Gastrocnemius medialis (tissue), 4 donors: ENCODE results near the gene PCED1B. TPM values are rescaled to one million over a fixed set of nuclear protein-coding genes. Genes with fewer than 3 reads are reported as not detected.

Source experiments
- ATAC-seq, 2 donors: fragments of 150-250 bp; one replicate each; pipeline ENCODE4 v1.9.1; 2016
- DNase-seq, 2 donors: peaks; one replicate each; pipeline ENCODE4 v3.0.0-alpha.2; 2019
- H3K27ac ChIP-seq, 4 donors: fragments of 200-600 bp; sonication (generic); 1 replicate in 1 of 4; 2 replicates in 3 of 4; pipeline ENCODE4 v1.5.1; 2016 to 2018; ENCODE audit warnings: mild to moderate bottlenecking in 2 of 4, moderate library complexity in 1 of 4
- H3K27me3 ChIP-seq, 3 donors: fragments of 200-600 bp; sonication (generic) in 2 of 3; 1 replicate in 1 of 3; 2 replicates in 2 of 3; pipeline versions ENCODE4 v1.5.1 to v1.6.0; 2016 to 2019; ENCODE audit warnings: mild to moderate bottlenecking in 1 of 3, moderate library complexity in 1 of 3
- H3K36me3 ChIP-seq, 2 donors: fragments of 200-600 bp; sonication (generic) in 1 of 2; one replicate each; pipeline ENCODE4 v1.5.1; 2017 to 2018
- H3K4me1 ChIP-seq, 2 donors: fragments of 200-600 bp; sonication (generic) in 1 of 2; one replicate each; pipeline ENCODE4 v1.5.1; 2016 to 2017; ENCODE audit warnings: mild to moderate bottlenecking in 2 of 2
- H3K4me3 ChIP-seq, 4 donors: fragments of 200-600 bp; sonication (generic) in 3 of 4; 1 replicate in 1 of 4; 2 replicates in 3 of 4; pipeline ENCODE4 v1.5.1; 2016 to 2019; ENCODE audit warnings: mild to moderate bottlenecking in 2 of 4
- H3K9me3 ChIP-seq, 3 donors: fragments of 200-600 bp; sonication (generic) in 2 of 3; 1 replicate in 1 of 3; 2 replicates in 2 of 3; pipeline ENCODE4 v1.5.1; 2016 to 2019
- POLR2A ChIP-seq, 2 donors: fragments of 450-650 bp; IDR thresholded peaks; one replicate each; pipeline ENCODE4 v1.6.1; 2017; ENCODE audit warnings: antibody characterized with exemption in 2 of 2, mild to moderate bottlenecking in 2 of 2, moderate library complexity in 2 of 2
- in situ Hi-C, 4 donors: fragments of 200-750 bp; cut with MboI; loops; one replicate each; pipeline versions ENCODE4 v1.15.0 to v1.8.0; 2017; ENCODE audit warnings: low sequenced_read_pairs in 4 of 4
- intact Hi-C: fragments of 100-400 bp; cut with DNase I; formaldehyde crosslinking; loops from one replicate; pipeline ENCODE4 v1.15.1; 2023; ENCODE audit warnings: low total_unique reads
- total RNA-seq, 4 donors: library from RNA; depleted of rRNA; stranded (reverse); fragments of >200 nt; gene quantifications; one replicate each; pipeline versions ENCODE4 v1.1.0 to v1.2.3, GENCODE V29; 2016
- TF ChIP-seq, protein P1 (sequence below), 5 experiments: fragments of 450-650 bp in 3 of 5; fragments of 200-600 bp in 2 of 5; sonication (generic) in 2 of 5; IDR thresholded peaks in 4 of 5; conservative IDR thresholded peaks in 1 of 5; 1 replicate in 4 of 5; 2 replicates in 1 of 5; pipeline ENCODE4 v1.5.1; 2016 to 2019; ENCODE audit warnings: antibody characterized with exemption in 5 of 5, mild to moderate bottlenecking in 3 of 5, moderate library complexity in 3 of 5

Gene PCED1B
- total RNA-seq, 4 donors from 2014 or later, result 0.36 to 0.55 (median 0.47) TPM; not detected in 1

DNA sequence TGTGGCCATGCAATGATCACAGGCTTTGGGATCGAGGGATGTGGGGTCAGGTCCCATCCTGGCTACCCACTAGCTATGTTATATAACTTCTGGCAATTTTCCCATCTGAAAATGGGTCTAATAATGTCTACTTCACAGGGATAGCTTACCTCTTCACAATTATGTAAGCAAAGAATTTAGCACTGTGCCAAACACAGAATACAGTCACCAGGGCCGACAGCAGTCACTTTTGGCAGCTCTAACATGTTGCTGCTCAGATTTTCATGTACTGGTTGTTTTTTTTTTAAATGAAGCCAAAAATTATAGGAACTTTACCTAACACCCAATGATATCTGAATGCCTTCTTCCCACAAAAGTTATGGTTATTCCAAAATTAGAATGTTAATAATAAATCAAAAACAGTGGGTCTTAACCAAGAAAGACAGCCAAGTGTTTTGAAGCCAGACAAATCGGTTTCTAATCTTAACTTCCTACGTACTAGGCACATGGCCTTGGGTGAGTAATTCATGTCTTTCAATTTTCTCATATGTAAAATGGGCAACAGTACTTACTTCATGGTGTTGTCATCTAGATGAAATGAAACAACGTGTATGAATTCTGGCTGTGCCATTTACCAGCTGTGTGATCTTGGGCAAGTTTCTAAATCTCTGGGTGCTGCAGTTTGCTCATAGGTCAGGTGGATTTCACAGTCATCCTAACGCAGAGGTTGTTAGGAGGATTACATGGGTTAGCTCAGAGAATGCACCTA lies 13.0 kb upstream of the PCED1B start:
- Histone ChIP-seq H3K27me3 (no peaks in the 10 kb centered on the region), H3K4me3 (no peak overlapping the region), H3K4me1 (no peaks in the 10 kb centered on the region), H3K27ac (no peak overlapping the region), H3K36me3 (no peaks in the 10 kb centered on the region), H3K9me3 (no peaks in the 10 kb centered on the region)
- ATAC-seq (no peak), DNase-seq (no peak)
- in situ Hi-C loops, result no loop called here
- intact Hi-C loops, result no loop called here
- no peak for TF ChIP-seq POLR2A (IDR thresholded peaks at IDR 0.05)
- TF ChIP-seq, protein P1, sequence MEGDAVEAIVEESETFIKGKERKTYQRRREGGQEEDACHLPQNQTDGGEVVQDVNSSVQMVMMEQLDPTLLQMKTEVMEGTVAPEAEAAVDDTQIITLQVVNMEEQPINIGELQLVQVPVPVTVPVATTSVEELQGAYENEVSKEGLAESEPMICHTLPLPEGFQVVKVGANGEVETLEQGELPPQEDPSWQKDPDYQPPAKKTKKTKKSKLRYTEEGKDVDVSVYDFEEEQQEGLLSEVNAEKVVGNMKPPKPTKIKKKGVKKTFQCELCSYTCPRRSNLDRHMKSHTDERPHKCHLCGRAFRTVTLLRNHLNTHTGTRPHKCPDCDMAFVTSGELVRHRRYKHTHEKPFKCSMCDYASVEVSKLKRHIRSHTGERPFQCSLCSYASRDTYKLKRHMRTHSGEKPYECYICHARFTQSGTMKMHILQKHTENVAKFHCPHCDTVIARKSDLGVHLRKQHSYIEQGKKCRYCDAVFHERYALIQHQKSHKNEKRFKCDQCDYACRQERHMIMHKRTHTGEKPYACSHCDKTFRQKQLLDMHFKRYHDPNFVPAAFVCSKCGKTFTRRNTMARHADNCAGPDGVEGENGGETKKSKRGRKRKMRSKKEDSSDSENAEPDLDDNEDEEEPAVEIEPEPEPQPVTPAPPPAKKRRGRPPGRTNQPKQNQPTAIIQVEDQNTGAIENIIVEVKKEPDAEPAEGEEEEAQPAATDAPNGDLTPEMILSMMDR (IDR thresholded peaks at IDR 0.05 in 4 of 5, conservative IDR thresholded peaks at IDR 0.05 in 1 of 5), result no peak

- Histone ChIP-seq H3K9me3 (no peaks in the 10 kb centered on the region), H3K36me3 (no peaks in the 10 kb centered on the region), H3K4me3 (no peak overlapping the region), H3K4me1 (no peaks in the 10 kb centered on the region), H3K27me3 (no peaks in the 10 kb centered on the region), H3K27ac (no peak overlapping the region)
- TF ChIP-seq, protein P1 (IDR thresholded peaks at IDR 0.05 in 4 of 5, conservative IDR thresholded peaks at IDR 0.05 in 1 of 5), result no peak
- TF ChIP-seq POLR2A (IDR thresholded peaks at IDR 0.05), result no peak
- in situ Hi-C loops (no loop called here), intact Hi-C loops (no loop called here)
- no peak for DNase-seq
- no peak for ATAC-seq
Observed at GRCh38 chr12:47067176-47067575, 12.2 kb upstream of the PCED1B start.

- intact Hi-C loops (no loop called here), in situ Hi-C loops (no loop called here)
- TF ChIP-seq, protein P1 (IDR thresholded peaks at IDR 0.05 in 4 of 5, conservative IDR thresholded peaks at IDR 0.05 in 1 of 5), result no peak
- no peak for TF ChIP-seq POLR2A (IDR thresholded peaks at IDR 0.05)
- no peaks in the 10 kb centered on the region for H3K36me3 ChIP-seq
- no peak overlapping the region for H3K27ac ChIP-seq
- ATAC-seq, result no peak
- DNase-seq, result no peak
- no peaks in the 10 kb centered on the region for H3K4me1 ChIP-seq
- H3K9me3 ChIP-seq, result no peaks in the 10 kb centered on the region
- no peaks in the 10 kb centered on the region for H3K27me3 ChIP-seq
- H3K4me3 ChIP-seq, result no peak overlapping the region
Observed at GRCh38 chr12:47067771-47068431, 11.5 kb upstream of the PCED1B start.

DNA sequence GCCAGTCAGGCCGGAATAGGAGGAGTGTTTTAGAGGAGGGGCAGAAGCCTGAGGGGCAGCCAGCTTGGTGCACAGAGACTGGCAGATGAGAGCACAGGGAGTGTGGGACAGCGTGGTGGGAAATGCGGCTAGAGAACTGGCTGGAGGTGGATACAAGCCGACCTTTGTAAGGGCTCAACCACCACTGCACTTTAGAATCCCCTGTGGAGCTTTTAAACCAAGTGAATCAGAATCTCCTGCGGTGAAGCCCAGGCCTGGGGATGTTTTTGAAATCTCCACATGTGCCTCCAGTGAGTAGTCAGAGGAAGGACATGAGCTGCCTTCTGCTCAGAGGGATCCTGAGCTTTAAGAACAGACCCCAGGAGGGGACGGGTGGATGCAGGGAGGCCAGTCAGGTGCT lies 10.9 kb upstream of the PCED1B start:
- Histone ChIP-seq H3K4me3 (no peak overlapping the region), H3K36me3 (no peaks in the 10 kb centered on the region), H3K9me3 (no peaks in the 10 kb centered on the region), H3K27ac (no peak overlapping the region), H3K4me1 (no peaks in the 10 kb centered on the region), H3K27me3 (no peaks in the 10 kb centered on the region)
- TF ChIP-seq, protein P1 (IDR thresholded peaks at IDR 0.05 in 4 of 5, conservative IDR thresholded peaks at IDR 0.05 in 1 of 5), result no peak
- TF ChIP-seq POLR2A (IDR thresholded peaks at IDR 0.05), result no peak
- in situ Hi-C loops, result no loop called here
- intact Hi-C loops, result no loop called here
- ATAC-seq, result no peak
- DNase-seq, result no peak
